ENCODE data around the gene MICU2. TPM values are rescaled to one million over a fixed set of nuclear protein-coding genes. Genes with fewer than 3 reads are reported as not detected.

Gene MICU2
- total and polyA plus RNA-seq, 2 experiments from 2014 or later: 51.0 to 122 TPM

DNA sequence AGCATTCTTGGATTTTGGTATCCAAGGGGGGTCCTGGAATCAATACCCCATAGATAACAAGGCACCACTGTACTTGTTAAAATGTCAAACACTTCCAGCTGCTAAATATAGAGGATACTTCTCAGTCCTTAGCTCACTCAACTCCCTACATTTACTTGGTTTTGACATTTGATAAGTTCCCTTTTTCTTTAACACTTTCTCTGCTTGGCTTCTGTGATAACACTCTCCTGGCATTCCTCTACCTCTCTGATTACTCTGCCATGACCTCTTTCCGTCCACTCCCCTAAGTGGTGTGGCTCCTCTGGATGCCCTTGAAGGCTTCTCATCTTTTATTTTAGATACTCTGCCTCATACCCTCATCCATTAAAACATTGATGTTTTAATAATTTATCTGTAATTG lies 65.2 kb downstream of the MICU2 start (continued):
- TF ChIP-seq, protein P1, sequence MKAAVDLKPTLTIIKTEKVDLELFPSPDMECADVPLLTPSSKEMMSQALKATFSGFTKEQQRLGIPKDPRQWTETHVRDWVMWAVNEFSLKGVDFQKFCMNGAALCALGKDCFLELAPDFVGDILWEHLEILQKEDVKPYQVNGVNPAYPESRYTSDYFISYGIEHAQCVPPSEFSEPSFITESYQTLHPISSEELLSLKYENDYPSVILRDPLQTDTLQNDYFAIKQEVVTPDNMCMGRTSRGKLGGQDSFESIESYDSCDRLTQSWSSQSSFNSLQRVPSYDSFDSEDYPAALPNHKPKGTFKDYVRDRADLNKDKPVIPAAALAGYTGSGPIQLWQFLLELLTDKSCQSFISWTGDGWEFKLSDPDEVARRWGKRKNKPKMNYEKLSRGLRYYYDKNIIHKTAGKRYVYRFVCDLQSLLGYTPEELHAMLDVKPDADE (IDR thresholded peaks at IDR 0.05): no peak

DNA sequence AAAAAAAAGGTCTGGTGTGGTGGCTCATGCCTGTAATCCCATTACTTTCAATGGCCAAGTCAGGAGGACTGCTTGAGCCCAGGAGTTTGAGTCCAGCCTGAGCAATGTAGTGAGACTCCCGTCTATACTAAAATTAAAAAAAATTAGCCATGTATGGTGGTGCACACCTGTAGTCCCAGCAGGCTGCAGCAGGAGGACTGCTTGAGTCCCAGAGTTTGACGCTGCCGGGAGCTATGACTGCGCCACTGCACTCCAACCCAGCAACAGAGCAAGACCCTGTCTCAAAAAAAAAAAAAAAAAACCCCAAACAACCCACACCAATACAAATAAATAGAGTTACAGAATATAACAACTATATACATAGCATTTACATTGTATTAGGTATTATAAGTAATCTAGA lies 65.7 kb downstream of the MICU2 start:
- Histone ChIP-seq H3K9me2 (ENCODE audit: insufficient read depth) (no peaks in the 10 kb centered on the region), H3K36me3 (ENCODE audit: insufficient read depth) (no peaks in the 10 kb centered on the region), H3F3A (replicated peaks; ENCODE audit: low read depth) (no peaks in the 10 kb centered on the region), H3K27ac (ENCODE audit: low read depth) (no peak overlapping the region), H3K27me3 (ENCODE audit: insufficient read depth) (no peaks in the 10 kb centered on the region), H3K4me3 (no peak overlapping the region), H2AFZ (no peak overlapping the region), H3K4me2 (no peak overlapping the region), H3K79me2 (replicated peaks; ENCODE audit: insufficient read depth) (peaks cover 12% of the 10 kb centered on the region), H3K4me1 (ENCODE audit: insufficient read depth) (no peaks in the 10 kb centered on the region), H4K20me1 (replicated peaks; ENCODE audit: insufficient read depth) (peaks cover 5% of the 10 kb centered on the region; the same call in 1 of the 2 replicates)
- Mint-ChIP-seq H3K4me1 (peaks cover 3% of the 10 kb centered on the region; the same call in 2 of the 3 replicates), H3K9me3 (no peaks in the 10 kb centered on the region), H3K27ac (no peak overlapping the region), H3K36me3 (ENCODE audit: low read depth) (peaks cover 4% of the 10 kb centered on the region; the same call in 2 of the 3 replicates), H3K4me3 (no peak overlapping the region), H3K27me3 (ENCODE audit: insufficient read depth, low read depth, poor library complexity) (no peaks in the 10 kb centered on the region)
- no peak for ATAC-seq
- DNase-seq (ENCODE audit: low spot score): no peak
- TF ChIP-seq, protein P1 (IDR thresholded peaks at IDR 0.05): no peak
- TF ChIP-seq JUNB (IDR thresholded peaks at IDR 0.05; ENCODE audit: unreplicated experiment) (no peak), CREB1 (CRISPR knock-in tag; IDR thresholded peaks at IDR 0.05; ENCODE audit: low read depth) (no peak), ZNF114 (CRISPR knock-in tag; IDR thresholded peaks at IDR 0.05) (no peak), STAT1 (IDR thresholded peaks at IDR 0.05; ENCODE audit: unreplicated experiment) (no peak), EZH2phosphoT487 (IDR thresholded peaks at IDR 0.05; ENCODE audit: unreplicated experiment) (no peak), EZH2 (IDR thresholded peaks at IDR 0.05; ENCODE audit: low read depth, unreplicated experiment) (no peak), NANOG (IDR thresholded peaks at IDR 0.05; ENCODE audit: borderline replicate concordance) (no peak), ZNF331 (CRISPR knock-in tag; IDR thresholded peaks at IDR 0.05; ENCODE audit: low read depth) (no peak)
- TF ChIP-seq, protein P2, sequence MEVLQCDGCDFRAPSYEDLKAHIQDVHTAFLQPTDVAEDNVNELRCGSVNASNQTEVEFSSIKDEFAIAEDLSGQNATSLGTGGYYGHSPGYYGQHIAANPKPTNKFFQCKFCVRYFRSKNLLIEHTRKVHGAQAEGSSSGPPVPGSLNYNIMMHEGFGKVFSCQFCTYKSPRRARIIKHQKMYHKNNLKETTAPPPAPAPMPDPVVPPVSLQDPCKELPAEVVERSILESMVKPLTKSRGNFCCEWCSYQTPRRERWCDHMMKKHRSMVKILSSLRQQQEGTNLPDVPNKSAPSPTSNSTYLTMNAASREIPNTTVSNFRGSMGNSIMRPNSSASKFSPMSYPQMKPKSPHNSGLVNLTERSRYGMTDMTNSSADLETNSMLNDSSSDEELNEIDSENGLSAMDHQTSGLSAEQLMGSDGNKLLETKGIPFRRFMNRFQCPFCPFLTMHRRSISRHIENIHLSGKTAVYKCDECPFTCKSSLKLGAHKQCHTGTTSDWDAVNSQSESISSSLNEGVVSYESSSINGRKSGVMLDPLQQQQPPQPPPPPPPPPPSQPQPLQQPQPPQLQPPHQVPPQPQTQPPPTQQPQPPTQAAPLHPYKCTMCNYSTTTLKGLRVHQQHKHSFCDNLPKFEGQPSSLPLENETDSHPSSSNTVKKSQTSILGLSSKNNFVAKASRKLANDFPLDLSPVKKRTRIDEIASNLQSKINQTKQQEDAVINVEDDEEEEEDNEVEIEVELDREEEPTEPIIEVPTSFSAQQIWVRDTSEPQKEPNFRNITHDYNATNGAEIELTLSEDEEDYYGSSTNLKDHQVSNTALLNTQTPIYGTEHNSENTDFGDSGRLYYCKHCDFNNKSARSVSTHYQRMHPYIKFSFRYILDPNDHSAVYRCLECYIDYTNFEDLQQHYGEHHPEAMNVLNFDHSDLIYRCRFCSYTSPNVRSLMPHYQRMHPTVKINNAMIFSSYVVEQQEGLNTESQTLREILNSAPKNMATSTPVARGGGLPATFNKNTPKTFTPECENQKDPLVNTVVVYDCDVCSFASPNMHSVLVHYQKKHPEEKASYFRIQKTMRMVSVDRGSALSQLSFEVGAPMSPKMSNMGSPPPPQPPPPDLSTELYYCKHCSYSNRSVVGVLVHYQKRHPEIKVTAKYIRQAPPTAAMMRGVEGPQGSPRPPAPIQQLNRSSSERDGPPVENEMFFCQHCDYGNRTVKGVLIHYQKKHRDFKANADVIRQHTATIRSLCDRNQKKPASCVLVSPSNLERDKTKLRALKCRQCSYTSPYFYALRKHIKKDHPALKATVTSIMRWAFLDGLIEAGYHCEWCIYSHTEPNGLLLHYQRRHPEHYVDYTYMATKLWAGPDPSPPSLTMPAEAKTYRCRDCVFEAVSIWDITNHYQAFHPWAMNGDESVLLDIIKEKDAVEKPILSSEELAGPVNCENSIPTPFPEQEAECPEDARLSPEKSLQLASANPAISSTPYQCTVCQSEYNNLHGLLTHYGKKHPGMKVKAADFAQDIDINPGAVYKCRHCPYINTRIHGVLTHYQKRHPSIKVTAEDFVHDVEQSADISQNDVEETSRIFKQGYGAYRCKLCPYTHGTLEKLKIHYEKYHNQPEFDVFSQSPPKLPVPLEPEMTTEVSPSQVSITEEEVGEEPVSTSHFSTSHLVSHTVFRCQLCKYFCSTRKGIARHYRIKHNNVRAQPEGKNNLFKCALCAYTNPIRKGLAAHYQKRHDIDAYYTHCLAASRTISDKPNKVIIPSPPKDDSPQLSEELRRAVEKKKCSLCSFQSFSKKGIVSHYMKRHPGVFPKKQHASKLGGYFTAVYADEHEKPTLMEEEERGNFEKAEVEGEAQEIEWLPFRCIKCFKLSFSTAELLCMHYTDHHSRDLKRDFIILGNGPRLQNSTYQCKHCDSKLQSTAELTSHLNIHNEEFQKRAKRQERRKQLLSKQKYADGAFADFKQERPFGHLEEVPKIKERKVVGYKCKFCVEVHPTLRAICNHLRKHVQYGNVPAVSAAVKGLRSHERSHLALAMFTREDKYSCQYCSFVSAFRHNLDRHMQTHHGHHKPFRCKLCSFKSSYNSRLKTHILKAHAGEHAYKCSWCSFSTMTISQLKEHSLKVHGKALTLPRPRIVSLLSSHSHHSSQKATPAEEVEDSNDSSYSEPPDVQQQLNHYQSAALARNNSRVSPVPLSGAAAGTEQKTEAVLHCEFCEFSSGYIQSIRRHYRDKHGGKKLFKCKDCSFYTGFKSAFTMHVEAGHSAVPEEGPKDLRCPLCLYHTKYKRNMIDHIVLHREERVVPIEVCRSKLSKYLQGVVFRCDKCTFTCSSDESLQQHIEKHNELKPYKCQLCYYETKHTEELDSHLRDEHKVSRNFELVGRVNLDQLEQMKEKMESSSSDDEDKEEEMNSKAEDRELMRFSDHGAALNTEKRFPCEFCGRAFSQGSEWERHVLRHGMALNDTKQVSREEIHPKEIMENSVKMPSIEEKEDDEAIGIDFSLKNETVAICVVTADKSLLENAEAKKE (CRISPR knock-in tag; IDR thresholded peaks at IDR 0.05): no peak
- TF ChIP-seq, protein P3, sequence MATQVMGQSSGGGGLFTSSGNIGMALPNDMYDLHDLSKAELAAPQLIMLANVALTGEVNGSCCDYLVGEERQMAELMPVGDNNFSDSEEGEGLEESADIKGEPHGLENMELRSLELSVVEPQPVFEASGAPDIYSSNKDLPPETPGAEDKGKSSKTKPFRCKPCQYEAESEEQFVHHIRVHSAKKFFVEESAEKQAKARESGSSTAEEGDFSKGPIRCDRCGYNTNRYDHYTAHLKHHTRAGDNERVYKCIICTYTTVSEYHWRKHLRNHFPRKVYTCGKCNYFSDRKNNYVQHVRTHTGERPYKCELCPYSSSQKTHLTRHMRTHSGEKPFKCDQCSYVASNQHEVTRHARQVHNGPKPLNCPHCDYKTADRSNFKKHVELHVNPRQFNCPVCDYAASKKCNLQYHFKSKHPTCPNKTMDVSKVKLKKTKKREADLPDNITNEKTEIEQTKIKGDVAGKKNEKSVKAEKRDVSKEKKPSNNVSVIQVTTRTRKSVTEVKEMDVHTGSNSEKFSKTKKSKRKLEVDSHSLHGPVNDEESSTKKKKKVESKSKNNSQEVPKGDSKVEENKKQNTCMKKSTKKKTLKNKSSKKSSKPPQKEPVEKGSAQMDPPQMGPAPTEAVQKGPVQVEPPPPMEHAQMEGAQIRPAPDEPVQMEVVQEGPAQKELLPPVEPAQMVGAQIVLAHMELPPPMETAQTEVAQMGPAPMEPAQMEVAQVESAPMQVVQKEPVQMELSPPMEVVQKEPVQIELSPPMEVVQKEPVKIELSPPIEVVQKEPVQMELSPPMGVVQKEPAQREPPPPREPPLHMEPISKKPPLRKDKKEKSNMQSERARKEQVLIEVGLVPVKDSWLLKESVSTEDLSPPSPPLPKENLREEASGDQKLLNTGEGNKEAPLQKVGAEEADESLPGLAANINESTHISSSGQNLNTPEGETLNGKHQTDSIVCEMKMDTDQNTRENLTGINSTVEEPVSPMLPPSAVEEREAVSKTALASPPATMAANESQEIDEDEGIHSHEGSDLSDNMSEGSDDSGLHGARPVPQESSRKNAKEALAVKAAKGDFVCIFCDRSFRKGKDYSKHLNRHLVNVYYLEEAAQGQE (IDR thresholded peaks at IDR 0.05; ENCODE audit: unreplicated experiment): no peak
- TF ChIP-seq, protein P4, sequence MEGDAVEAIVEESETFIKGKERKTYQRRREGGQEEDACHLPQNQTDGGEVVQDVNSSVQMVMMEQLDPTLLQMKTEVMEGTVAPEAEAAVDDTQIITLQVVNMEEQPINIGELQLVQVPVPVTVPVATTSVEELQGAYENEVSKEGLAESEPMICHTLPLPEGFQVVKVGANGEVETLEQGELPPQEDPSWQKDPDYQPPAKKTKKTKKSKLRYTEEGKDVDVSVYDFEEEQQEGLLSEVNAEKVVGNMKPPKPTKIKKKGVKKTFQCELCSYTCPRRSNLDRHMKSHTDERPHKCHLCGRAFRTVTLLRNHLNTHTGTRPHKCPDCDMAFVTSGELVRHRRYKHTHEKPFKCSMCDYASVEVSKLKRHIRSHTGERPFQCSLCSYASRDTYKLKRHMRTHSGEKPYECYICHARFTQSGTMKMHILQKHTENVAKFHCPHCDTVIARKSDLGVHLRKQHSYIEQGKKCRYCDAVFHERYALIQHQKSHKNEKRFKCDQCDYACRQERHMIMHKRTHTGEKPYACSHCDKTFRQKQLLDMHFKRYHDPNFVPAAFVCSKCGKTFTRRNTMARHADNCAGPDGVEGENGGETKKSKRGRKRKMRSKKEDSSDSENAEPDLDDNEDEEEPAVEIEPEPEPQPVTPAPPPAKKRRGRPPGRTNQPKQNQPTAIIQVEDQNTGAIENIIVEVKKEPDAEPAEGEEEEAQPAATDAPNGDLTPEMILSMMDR (conservative IDR thresholded peaks at IDR 0.05; ENCODE audit: low read depth in 2 of 2): no peak

Data from GM23338 (cell line).